ELR (cell line): Measurements from ENCODE around the gene ANKRD23.
A peak's percentile ranks its signal among the peaks of the same experiment; 100 is the strongest.

Source experiments
- DNase-seq: peaks from one replicate; pipeline ENCODE4 v3.0.0-alpha.2; 2015; ENCODE audit warnings: low read depth

Gene ANKRD23

DNA sequence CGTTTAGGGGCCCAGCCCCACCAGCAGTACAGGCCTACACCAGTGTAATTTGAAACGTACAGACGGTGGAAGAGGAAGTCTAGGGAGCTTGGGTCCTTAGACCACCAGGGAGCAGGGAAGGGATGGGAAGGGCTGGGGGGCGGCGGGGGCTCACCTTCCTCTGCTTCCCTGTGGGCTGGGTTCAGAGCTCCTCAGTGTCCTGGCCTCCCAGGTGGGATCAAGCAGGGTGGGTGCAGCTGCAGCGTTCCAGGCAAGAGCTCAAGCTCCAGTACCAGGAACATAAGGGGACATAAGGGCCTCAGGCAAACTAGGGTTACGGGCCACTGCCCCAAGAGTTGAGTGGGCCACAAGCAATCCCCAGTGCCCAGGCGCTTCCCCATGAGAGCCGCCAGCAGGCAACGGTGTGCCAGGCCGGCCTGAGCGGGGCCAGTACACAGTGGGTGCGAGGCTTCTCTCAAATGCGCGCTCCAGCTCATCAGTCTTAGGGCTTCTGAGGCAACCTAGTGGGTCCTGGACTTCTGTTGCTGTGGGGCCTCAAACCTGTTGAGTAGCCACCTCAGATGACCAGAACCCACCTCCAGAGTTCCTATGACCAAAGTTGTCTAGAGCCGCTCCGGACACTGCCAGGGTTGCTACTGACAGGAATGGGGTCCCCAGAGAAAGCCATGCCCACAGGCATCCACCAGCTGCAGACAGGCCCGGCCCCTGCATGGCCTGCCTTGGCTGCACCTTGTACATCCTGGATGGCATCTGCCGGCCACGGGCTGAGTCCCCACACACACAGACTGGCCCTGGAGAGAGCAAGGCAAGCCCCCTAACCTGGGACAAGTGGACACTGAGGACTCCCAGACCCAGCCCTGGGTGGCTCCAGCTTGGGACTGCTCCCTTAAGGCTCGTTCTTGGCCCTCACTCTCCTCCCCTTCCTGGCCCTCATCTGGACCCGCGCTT, 5.2 kb downstream of the ANKRD23 start:
- no peak for DNase-seq

DNA sequence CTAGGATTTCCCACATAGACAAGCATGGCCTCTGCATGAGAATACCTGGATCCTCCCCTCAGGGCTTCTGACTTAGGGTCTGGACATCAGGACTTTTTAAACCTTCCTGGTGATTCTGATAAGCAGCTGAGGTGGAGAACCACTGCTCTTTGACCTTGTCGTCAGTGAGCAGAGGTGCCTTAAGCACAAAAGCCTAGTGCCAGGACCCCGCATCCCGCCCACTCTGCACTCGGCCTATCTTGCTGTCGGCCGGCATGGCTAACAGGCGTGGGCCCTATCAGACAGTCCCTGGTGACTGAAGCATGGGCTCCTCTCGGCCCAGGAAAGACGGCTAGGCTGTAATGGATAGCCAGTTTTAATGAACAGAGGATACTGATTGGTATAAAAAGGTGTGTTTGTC, 6.2 kb downstream of the ANKRD23 start:
- DNase-seq, result no peak

DNA sequence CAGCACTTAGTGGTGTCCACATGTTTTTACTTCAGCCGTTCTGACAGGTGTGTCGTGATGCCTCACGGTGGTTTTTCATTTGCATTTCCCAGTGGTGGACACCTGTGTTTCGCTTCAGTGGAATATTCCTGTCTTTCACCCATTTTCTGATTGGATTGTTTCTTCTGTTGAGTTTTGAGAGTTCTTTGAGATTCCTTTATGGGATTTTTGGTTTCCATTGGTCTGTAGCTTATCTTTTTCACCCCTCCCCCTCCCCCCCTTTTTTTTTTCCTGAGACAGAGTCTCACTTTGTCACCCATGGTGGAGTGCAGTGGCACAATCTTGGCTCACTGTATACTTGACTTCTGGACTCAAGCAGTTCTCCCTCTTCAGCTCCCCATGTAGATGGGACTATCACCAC, 8.0 kb downstream of the ANKRD23 start:
- DNase-seq, result no peak

DNA sequence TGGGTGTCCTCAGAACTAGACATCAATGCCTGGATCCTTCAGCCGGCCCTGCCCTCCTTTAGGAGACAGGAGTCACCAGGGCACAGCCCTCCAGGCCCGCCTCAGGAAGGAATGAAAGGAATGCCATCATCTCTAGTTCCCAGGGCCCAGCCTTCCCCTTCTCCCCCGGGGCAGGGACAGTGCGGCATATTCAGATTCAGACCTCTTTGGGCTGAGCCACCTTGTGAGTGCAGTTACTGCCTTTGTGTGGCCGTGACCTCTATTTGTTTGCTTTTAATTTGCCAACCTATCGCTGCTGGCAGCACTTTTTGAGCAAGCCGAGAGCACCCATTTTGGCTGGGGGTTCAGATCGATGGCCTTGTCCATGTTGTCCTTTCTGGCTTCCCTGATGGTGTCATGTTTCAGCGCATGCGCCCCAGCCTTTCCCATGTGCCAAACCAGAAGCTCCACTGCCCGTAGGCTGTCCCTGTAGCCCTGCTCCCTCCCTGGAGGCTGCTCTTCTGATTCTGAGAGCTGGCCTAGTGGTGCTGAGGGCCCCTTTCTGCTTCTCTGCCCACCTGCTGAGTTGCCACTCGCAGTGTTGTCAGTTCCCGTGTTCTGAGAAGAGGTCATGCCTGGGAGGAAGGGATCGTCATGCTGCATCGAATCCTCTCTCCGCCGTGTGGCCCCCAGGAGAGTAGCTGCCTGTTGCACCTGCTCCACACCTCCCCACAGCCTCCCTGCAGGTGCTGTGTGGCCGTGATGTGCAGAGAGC, 10.9 kb downstream of the ANKRD23 start:
- DNase-seq, result peak; percentile 43

DNA sequence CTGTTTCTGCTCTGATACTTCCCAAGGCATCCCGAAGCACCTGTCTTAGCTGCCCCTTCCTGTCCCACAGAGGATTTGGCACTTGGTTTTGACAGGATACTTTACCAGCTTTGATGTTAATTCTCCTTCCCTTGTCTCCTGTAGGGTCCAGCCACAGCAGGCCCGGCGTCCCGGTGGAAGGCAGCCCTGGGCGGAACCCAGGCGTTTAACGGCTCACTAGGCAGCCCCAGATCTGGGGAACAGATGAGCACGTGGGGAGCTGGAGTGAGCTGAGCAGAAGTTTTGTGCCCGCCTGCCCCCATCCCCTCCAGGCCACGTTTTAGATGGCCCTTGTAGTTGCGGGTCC, 11.4 kb downstream of the ANKRD23 start:
- no peak for DNase-seq

DNA sequence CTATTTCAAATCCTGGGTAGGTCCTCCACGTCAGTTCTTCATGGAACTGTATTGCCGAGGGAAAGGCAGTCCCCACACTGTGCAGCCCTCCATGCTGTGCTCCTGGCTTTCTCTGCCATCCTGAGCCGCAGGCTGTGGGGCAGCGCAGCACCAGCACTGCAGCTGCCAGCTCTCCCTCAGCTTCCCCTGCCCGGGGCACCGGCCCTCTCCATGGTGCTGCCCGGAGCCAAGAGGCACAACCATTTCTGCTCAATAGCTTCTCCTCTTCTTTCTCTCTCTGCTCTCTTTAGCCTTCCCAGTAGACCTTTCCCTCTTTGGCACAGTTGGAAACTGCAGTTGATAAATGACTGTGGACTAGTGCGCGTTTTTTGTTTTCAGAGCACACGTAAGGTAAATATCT, 12.1 kb downstream of the ANKRD23 start:
- DNase-seq, result peak; percentile 8

DNA sequence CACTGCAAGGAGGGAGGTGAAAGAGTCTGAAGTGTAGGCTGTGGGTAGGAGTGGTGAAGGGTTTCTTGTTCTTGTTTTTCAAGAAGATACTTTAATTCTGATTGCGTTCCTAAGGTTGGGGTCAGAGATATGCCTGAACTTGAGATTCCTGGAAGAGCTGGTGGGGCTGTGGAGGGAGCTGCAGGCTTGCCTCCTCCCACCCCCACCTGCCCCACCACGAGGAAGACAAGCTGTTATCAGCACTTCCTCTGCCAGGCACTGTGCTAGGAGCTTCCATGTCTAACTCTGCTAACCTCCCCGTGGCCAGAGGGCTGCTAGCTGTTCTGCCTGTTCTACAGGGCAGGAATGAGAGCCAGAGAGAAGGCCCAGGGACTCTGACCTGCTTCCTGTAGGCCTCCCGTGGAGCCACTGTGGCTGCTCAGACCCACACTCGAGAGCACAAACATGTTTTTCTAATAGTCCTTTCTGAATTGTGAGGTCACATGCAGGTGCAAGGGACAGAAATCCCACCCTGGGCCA, 13.7 kb downstream of the ANKRD23 start:
- DNase-seq, result no peak

DNA sequence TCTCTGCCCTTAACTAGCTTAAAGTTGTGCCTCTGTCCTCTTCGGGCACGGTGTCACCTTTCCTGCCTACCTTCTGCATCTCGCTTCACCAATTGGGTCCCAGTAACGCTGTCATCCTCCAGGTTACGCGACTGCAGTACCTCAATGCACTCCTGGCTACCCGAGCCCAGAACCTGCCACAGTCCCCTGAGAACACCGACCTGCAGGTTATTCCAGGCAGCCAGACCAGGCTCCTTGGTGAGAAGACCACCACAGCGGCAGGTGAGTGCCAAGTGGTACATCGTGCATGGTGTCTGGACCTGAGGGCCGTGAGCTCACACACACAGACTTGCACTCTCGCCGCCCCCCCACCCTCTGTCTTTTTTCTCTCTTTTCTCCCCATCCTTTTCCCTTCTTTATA, 14.9 kb downstream of the ANKRD23 start:
- DNase-seq, result no peak

DNA sequence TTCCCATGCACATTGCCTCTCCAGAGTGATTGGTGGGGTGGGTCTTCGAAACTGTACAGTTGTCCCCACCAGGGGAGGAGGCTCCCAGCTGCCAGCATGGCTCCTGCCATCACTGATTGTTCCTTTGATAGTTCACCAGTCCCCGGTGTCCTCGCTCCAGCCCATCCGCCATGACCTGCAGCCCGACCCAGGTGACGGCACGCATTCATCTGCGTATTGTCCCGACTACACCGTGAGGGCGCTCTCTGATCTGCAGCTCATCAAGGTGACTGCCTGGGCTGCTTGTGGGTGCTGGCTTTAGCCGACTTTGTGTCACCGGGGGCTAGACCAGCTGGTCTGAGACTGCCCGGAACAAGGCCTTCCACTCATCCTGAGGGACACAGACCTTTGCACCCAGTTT, 15.4 kb downstream of the ANKRD23 start:
- DNase-seq, result no peak

DNA sequence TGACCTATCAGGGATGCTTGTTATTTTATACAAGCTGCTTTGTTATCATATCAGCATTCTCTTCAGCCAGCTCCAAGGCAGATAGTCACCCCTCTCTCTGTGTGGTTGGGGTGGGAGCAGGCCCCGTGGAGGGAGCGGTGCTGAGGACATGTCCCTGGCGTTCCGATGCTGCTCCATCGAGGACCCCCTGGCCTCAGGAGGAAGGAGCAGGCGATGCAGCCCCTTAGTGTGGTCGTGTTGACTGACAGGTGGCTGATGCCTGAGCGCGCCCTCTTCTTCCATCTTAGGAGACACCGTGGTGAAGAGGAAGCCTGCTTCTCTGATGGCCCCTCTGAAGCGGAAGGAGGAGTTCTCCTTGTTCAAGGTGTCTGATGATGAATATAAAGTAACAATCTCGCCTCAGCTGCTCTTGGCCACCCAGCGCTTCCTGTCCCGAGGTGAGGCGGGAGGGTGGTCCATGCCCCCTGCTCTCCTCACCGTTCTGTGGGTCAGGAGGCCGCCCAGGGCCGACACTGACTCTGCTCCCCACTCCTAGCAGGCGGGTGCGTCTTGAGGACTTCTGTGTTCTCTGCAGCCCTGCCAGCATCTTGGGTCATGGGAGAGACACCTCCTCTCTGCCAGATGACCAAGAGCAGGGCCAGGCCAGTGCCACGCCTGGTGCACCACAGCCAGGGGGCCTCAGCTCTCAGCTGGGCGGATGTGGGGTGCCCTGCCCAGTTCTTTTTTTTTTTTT, 17.1 kb downstream of the ANKRD23 start:
- DNase-seq, result no peak

DNA sequence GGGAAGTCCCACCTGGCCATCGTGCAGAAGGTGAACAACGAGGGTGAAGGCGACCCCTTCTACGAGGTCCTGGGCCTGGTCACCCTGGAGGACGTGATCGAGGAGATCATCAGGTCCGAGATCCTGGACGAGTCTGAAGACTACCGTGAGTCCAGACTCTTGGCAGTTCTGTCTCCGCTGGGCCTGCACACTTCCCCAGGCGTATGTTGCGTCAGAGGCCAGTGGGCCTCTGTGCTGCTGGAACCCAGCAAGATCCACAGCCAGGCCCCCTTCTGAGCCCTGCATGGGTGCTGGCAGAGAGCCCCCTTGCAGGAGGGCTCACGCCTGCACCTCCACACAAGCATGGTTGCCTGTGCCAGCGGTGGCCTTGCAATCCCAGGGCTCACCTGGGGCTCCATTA, 18.8 kb downstream of the ANKRD23 start:
- no peak for DNase-seq

DNA sequence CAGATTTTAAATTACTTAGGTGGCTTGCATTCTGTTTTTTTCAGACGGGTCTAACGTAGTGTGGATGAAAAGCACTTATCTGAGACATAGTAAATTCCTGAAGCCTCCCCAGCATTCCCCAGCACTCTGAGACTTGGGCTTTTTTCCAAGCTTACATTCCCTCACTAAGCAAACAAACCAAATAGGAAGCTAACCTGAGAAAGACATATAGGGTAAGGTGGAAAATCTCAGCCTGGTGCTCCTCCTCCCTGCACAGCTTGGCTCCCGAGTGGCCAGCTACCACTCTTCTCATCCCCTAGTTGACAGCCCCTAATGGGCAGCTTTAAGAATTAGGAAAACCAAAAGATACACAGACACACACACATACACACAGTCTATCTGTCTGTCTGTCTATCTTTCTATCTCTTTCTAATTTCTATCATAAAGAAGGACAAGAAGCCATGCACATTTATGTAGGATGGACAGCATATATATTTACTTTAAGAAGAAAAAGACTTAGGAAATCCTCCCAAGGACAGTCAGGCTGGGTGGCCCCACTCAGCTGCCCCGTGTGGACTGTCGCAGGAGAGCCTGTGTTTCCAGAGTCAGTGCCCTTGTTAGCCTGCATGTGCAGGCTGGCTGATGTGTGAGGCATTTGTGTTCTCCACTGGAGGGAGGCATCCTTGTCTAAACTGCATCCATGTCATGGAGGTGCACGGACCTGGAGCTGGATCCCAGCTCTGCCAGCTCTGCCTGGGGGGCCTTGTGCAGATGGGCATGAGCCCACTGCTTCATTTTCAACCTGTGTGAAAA, 19.5 kb downstream of the ANKRD23 start:
- no peak for DNase-seq

DNA sequence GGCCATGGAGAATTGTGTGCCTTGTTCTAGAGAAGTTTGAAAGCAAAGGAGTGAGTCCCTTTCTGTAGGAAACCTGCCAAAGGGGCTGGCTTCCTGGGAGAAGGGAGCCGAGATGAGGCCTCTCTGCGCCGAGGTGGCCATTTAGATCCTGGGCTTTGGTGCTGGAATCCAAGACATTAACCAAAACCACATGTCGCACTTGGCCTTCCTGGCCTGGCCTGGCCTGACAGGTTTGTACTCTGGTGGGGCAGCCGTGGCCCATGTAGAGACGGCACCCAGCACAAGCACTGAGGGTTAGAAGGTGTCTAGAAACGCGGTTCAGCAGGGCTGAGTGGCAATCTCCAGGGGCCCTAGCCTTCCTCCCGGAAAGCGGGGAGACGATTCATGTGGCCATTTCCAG, 20.6 kb downstream of the ANKRD23 start:
- DNase-seq, result no peak

DNA sequence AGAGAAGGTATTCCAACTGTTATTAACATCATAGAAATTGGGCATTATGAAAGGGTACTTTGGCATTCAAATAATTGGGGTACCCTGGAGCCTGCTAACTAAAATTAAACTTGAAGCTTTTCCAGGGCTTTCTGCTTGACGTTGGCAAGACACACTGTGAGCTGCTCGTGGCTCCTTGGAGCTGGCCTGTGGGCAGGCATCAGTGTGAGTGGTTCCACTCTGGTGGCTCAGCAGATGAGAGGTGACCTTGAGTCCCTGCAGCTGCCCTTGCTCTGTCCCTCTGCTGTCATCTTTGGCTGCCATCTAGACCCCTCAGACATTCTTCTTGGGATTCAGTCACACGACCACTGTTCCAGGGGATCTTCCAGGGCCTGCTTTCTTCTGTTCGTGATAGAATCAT, 21.0 kb downstream of the ANKRD23 start:
- DNase-seq, result no peak

DNA sequence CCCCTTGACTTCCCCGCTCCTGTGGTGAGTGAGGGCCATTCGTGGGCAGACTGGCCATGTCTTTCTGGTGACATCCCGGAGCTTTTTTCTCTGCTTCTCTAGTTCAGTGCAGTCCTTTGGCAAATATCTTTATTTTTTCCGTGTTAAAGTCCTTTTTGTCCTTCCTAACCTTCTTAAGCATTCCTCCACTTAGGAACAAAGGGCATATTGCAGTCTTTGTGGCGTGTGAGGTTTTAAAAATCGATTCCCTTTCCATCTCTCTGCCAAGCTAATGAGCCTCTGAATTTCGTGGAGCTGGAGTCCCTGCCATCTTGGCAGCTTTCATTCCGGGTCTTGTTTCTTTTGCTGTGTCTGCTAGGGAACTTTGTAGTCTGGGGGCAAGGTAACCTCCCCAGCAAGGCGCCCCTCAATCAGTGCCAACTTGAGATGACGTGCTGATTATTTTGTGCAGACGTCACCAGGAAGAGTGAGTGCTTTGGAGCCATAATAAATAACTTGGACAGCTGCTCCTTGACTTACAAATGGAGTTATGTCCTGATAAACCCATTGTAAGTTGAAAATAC, 22.6 kb downstream of the ANKRD23 start:
- DNase-seq, result no peak

DNA sequence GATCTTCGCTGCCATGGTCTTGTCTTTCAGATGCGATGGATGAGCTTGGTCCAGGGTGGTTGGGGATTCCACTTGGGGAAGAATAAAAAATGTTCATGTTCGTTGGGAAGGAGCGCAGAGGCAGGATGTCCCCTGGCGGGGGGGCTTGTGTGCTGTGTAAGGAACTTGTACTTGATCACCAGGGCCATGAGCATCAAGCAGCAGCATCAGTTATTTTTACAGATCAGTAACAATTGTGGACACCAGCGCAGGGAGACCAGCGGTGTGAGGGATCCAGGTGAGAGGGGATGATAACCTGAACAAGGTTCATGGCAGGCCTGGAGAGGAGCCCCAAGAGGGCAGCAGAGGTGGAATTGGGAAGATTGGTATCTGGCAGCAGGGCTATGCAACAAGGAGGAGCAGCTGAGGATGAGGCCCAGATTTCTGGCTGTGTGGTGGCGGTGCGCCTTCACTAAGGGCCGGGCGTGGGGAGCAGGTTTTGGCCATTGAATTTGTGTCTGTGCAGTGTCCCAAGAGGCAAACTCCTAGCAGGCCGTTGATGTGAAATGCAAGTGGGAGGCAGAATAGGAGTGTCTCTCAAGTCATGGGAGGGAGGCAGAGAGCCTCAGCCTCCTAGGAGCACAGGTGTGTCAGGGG, 23.8 kb downstream of the ANKRD23 start:
- DNase-seq, result no peak

DNA sequence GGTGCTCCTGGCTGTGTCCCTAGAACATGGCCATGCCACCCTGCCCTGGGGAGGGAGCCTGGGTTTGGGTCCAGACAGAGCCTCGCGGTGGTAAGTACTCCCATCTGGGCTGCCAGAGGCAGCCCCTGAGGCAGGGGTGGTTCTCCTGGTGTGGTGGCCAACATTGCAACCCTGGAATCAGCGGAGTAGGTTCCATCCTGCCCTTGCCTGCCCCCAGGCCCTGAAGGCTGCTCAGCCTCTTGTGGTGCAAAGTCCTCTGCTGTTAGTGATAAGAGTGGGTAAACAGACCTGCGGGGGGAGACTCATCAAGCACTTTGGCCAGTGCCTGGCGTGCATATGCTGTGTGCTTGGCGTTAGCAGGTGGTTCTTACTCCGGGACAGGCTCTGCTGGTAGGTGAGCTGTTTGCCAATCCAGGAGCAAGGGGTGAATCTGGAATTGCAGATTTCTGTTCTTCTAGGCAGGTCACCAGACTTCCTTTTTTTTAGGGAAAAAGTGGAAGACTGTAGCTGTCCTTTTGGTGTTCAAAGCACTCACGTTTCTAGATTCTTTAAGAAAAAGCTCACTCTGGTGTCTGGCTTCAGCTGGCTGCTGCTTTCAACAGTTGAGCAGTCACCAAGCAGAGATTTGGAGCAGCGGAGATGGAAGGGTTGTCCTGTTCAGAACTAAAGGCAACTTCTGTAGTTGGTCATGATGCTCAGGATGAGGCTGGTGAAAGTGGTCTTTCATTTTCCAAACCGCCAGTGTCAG, 24.5 kb downstream of the ANKRD23 start:
- DNase-seq, result no peak

DNA sequence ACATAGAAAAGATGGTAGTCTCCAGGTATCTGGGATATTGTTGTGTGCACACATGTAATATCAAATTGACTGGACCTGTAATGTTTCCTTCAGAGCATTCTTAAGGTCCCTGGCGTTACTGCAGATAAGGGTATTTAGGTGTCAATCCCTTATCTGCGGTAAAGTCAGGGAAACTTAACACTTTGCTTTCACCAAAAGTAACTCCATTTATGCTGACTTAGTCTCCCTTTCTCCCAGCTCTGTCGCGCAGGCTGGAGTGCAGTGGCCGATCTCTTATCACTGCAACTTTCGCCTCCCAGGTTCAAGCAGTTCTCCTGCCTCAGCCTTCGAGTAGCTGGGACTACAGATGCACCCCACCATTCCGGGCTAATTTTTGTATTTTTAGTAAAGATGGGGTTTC, 25.9 kb downstream of the ANKRD23 start:
- no peak for DNase-seq

DNA sequence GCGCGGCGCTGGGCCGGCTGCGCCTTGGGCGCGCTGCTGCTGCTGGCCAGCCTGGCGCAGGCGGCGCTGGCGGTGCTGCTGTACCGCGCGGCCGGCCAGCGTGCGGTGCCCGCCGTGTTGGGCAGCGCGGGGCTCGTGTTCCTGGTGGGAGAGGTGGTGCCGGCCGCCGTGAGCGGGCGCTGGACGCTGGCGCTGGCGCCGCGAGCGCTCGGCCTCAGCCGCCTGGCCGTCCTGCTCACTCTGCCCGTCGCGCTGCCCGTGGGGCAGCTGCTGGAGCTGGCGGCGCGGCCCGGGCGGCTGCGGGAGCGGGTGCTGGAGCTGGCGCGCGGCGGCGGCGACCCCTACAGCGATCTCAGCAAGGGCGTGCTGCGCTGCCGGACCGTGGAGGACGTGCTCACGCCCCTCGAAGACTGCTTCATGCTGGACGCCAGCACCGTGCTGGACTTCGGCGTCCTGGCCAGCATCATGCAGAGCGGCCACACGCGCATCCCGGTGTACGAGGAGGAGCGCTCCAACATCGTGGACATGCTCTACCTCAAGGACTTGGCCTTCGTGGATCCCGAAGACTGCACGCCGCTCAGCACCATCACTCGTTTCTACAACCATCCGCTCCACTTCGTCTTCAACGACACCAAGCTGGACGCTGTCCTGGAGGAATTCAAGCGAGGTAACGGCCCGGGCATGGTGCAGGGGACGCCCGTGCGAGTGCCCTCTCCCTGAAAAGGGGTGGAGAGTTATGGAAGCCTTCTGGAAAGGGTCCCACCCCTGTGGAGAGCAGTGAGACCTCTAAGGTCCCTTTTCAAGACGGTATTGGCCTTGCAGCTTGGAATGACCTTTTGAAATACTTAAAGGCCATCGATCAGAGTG, 26.8 kb downstream of the ANKRD23 start:
- DNase-seq, result peak; percentile 42
